Measurements from ENCODE around the gene FNDC8.
"Not testable (repeated sequence)": the region's sequence is repeated elsewhere in the genome, so short reads cannot be mapped to it uniquely, and the experiment has no call there.

Gene FNDC8

DNA sequence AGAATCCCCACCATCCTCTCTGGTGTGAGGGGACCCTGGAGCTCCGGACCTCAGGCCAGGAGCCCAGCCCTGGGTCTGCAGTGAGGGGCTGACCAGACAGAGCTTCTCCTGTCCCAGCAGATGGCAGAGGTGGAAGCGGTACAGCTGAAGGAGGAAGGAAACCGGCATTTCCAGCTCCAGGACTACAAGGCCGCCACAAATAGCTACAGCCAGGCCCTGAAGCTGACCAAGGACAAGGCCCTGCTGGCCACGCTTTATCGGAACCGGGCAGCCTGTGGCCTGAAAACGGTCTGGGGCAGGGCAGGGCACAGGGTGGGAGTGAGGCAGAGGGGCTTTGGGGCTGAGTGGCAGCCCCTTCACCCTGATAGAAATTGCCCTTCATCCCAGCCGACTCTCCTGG is 26.7 kb downstream of the FNDC8 start:
- Histone ChIP-seq H3K27ac (ENCODE audit: low read length) (no peak overlapping the region), H3K9ac (ENCODE audit: low read length) (no peak overlapping the region), H3K36me3 (ENCODE audit: control insufficient read depth, low read depth, low read length) (no peaks in the 10 kb centered on the region), H3K27me3 (ENCODE audit: control insufficient read depth, insufficient read depth, low read length) (no peaks in the 10 kb centered on the region), H3K4me3 (ENCODE audit: low read length) (no peak overlapping the region), H3K9me3 (ENCODE audit: control insufficient read depth, low read depth, low read length) (no peaks in the 10 kb centered on the region), H3K4me1 (ENCODE audit: control insufficient read depth, low read depth, low read length) (no peaks in the 10 kb centered on the region)

DNA sequence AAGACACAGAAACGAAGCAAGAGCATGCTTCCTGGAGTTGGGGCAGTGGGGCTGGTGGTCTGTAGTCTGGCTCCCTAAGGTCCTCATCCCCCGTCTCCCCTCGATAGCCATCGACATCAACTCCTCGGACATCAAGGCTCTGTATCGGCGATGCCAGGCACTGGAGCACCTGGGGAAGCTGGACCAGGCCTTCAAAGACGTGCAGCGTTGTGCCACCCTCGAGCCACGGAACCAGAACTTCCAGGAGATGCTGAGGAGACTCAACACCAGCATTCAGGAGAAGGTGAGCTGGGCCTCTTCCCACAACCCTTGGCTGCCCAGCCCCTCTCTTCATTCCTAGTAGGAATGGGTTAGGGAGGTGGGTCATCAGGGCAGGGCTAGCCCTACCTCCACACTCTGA is 28.5 kb downstream of the FNDC8 start:
- no peaks in the 10 kb centered on the region for H3K27me3 ChIP-seq (ENCODE audit: control insufficient read depth, insufficient read depth, low read length)
- no peaks in the 10 kb centered on the region for H3K9me3 ChIP-seq (ENCODE audit: control insufficient read depth, low read depth, low read length)

DNA sequence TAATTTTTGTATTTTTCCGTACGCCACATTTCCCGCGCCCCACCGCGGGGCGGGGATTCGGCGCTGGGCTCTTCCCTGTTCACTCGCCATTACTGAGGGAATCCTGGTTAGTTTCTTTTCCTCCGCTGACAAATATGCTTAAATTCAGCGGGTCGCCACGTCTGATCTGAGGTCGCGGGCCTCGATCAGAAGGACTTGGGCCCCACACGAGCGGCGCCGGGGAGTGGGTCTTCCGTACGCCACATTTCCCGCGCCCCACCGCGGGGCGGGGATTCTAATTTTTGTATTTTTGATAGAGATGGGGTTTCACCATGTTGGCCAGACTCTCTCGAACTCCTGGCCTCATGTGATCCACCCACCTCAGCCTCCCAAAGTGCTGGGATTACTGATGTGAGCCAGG is 29.7 kb downstream of the FNDC8 start:
- H3K4me3 ChIP-seq (ENCODE audit: low read length); H3K9ac ChIP-seq (ENCODE audit: low read length); H3K27ac ChIP-seq (ENCODE audit: low read length); H3K9me3 ChIP-seq (ENCODE audit: control insufficient read depth, low read depth, low read length); H3K36me3 ChIP-seq (ENCODE audit: control insufficient read depth, low read depth, low read length); H3K27me3 ChIP-seq (ENCODE audit: control insufficient read depth, insufficient read depth, low read length); H3K4me1 ChIP-seq (ENCODE audit: control insufficient read depth, low read depth, low read length): not testable (repeated sequence)

More for the DNA sequence above, 28.5 kb downstream of the FNDC8 start:
- Histone ChIP-seq H3K27ac (ENCODE audit: low read length) (no peak overlapping the region), H3K4me1 (ENCODE audit: control insufficient read depth, low read depth, low read length) (no peaks in the 10 kb centered on the region), H3K9ac (ENCODE audit: low read length) (no peak overlapping the region), H3K4me3 (ENCODE audit: low read length) (no peak overlapping the region), H3K36me3 (ENCODE audit: control insufficient read depth, low read depth, low read length) (no peaks in the 10 kb centered on the region)

DNA sequence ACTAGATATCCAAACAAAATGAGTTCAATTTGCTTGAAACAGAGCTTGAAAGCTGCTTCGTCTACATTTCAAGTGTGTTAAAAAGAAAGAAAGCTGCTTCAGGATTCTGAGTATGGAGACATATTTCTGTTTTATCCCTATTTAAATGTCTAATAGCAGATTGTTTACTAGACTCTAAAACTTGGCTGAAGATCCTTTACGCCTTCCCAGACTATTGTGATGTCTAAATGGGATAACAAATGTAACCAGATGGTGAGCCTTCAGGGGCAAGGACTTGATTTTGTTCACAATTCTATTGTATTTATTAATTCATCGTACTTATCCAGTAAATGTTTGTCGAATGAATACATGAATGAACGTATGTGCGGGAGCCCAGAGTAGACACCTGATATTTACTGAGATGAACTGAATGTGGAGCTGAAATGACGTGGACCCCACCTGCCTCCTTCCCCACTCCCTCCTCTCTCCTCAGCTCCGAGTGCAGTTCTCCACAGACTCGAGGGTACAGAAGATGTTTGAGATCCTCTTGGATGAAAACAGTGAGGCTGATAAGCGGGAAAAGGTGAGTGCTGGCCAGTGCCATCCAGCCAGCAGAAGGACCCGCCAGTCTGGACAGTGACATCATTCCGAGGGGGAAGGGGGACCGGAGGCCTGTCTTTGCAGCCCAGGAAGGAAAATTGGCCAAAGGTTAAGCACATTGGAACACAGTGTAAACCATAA is 31.2 kb downstream of the FNDC8 start:
- no peaks in the 10 kb centered on the region for H3K9me3 ChIP-seq (ENCODE audit: control insufficient read depth, low read depth, low read length)
- H3K4me3 ChIP-seq (ENCODE audit: low read length), result no peak overlapping the region
- H3K9ac ChIP-seq (ENCODE audit: low read length), result no peak overlapping the region
- H3K36me3 ChIP-seq (ENCODE audit: control insufficient read depth, low read depth, low read length), result no peaks in the 10 kb centered on the region
- H3K27me3 ChIP-seq (ENCODE audit: control insufficient read depth, insufficient read depth, low read length), result no peaks in the 10 kb centered on the region
- no peaks in the 10 kb centered on the region for H3K4me1 ChIP-seq (ENCODE audit: control insufficient read depth, low read depth, low read length)
- H3K27ac ChIP-seq (ENCODE audit: low read length), result no peak overlapping the region

DNA sequence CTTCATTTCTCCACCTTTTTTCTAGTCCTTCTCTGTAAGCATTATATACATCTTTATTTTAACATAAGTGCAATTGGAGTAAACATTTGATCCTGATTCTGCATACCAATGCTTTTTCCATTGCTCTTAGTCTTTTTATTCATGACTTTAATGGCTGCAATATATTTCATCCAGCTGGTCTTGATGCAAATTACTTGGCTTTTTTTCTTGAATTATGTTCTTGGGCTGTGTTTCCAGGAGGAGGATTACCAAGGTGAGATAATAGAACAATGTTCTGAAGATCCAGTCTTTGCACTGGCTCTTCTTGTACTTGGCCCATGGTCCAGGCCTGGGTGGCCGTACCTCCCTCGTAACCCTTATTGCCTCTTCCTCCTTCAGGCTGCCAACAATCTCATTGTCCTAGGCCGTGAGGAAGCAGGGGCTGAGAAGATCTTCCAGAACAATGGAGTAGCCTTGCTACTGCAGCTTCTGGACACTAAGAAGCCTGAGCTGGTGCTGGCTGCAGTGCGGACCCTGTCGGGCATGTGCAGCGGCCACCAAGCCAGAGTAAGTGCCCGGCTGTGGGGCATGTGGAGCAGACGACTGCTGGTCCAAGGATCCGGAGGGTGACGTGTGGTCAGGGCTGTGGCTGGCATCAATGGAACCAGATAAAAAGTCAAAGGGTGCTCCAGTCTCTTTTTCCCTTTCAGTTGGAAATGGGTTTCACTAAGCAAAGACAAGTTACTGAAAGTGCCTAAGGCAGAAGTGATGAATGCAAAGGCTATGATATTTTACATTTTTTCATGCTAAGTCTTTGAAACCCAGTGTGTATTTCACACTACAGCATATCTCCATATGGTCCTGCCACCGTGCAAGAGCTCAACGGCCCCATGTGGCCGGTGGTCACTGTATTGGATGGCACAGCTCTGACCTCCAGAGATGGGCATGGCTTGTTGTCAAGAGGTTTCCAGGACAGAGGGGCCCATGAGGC is 33.1 kb downstream of the FNDC8 start:
- Histone ChIP-seq H3K27me3 (ENCODE audit: control insufficient read depth, insufficient read depth, low read length) (no peaks in the 10 kb centered on the region), H3K4me3 (ENCODE audit: low read length) (no peak overlapping the region), H3K4me1 (ENCODE audit: control insufficient read depth, low read depth, low read length) (no peaks in the 10 kb centered on the region), H3K9ac (ENCODE audit: low read length) (no peak overlapping the region), H3K36me3 (ENCODE audit: control insufficient read depth, low read depth, low read length) (no peaks in the 10 kb centered on the region), H3K27ac (ENCODE audit: low read length) (no peak overlapping the region), H3K9me3 (ENCODE audit: control insufficient read depth, low read depth, low read length) (no peaks in the 10 kb centered on the region)

DNA sequence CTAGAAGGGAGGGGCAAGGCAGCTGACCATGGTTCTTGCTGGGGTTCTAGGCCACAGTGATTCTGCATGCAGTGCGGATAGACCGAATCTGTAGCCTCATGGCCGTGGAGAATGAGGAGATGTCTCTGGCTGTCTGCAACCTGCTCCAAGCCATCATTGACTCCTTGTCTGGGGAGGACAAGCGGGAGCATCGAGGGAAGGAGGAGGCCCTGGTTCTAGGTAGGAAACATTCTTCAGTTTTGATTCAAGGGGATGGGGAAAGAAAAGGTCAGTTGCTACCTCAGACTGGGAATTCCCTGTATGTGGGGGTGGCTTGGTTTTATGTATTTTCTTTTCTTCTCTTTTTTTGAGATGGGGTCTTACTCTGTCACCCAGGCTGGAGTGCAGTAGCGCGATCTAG is 33.8 kb downstream of the FNDC8 start:
- no peak overlapping the region for H3K27ac ChIP-seq (ENCODE audit: low read length)
- no peaks in the 10 kb centered on the region for H3K36me3 ChIP-seq (ENCODE audit: control insufficient read depth, low read depth, low read length)
- H3K4me1 ChIP-seq (ENCODE audit: control insufficient read depth, low read depth, low read length), result no peaks in the 10 kb centered on the region
- no peaks in the 10 kb centered on the region for H3K27me3 ChIP-seq (ENCODE audit: control insufficient read depth, insufficient read depth, low read length)
- no peak overlapping the region for H3K4me3 ChIP-seq (ENCODE audit: low read length)
- H3K9me3 ChIP-seq (ENCODE audit: control insufficient read depth, low read depth, low read length), result no peaks in the 10 kb centered on the region
- no peak overlapping the region for H3K9ac ChIP-seq (ENCODE audit: low read length)

DNA sequence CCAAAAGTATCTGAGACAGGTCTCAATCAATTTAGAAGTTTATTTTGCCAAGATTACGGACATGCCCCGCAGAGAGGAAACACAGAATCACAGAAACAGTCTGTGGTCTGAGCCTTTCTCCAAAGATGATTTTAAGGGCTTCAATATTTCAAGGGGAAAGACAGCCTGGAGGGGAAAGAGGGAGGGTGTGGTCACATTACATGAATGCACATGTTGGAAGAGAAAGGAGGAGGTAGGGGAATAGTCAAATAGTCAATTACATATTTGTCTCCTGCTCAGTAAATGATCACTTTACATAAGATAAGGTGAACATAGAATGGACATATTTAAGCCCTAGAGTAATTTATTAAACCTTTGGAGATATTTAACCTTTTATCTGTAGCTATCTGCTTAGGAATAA is 38.5 kb downstream of the FNDC8 start:
- Histone ChIP-seq H3K27ac (ENCODE audit: low read length) (no peak overlapping the region), H3K27me3 (ENCODE audit: control insufficient read depth, insufficient read depth, low read length) (no peaks in the 10 kb centered on the region), H3K36me3 (ENCODE audit: control insufficient read depth, low read depth, low read length) (no peaks in the 10 kb centered on the region), H3K4me1 (ENCODE audit: control insufficient read depth, low read depth, low read length) (peaks cover 6% of the 10 kb centered on the region), H3K4me3 (ENCODE audit: low read length) (no peak overlapping the region), H3K9ac (ENCODE audit: low read length) (no peak overlapping the region), H3K9me3 (ENCODE audit: control insufficient read depth, low read depth, low read length) (no peaks in the 10 kb centered on the region)

DNA sequence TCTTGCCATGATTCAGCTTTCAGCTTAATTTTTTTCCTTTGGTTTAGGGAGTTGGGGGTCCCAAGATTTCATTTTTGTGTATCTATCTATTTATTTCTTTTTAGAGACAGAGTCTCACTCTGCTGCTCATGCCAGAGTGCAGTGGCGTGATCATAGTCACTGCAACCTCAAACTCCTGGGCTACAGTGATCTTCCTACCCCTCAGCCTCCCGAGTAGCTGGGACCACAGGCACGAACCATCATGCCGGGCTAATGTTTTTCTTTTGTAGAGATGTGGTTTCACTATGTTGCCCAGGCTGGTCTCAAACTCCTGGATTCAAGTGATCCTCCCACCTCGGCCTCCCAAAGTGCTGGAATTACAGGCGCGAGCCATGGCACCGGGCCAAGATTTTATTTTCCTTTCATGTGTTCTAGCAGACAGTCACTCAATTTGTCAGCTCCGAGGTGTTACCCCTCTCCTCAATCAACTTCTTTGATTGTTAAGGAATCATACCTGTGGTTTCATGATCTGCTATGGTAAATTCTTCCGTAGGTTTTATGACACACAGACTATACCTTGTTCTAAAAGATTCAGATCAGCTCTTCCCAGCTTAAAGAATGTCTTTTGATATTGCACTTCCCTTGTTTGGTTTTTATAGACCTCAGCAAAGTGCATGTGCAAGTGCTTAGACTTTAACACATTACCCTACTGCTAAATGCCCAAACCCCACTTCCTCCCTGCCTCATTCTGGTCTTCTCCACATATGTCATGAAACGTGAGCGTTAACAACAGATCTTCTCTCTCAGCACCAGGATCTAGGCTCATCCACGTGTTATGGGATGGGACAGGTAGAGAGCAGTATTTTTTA is 39.2 kb downstream of the FNDC8 start:
- Histone ChIP-seq H3K4me1 (ENCODE audit: control insufficient read depth, low read depth, low read length) (peaks cover 6% of the 10 kb centered on the region), H3K9ac (ENCODE audit: low read length) (no peak overlapping the region), H3K27me3 (ENCODE audit: control insufficient read depth, insufficient read depth, low read length) (no peaks in the 10 kb centered on the region), H3K9me3 (ENCODE audit: control insufficient read depth, low read depth, low read length) (no peaks in the 10 kb centered on the region), H3K36me3 (ENCODE audit: control insufficient read depth, low read depth, low read length) (no peaks in the 10 kb centered on the region), H3K4me3 (ENCODE audit: low read length) (no peak overlapping the region), H3K27ac (ENCODE audit: low read length) (no peak overlapping the region)

DNA sequence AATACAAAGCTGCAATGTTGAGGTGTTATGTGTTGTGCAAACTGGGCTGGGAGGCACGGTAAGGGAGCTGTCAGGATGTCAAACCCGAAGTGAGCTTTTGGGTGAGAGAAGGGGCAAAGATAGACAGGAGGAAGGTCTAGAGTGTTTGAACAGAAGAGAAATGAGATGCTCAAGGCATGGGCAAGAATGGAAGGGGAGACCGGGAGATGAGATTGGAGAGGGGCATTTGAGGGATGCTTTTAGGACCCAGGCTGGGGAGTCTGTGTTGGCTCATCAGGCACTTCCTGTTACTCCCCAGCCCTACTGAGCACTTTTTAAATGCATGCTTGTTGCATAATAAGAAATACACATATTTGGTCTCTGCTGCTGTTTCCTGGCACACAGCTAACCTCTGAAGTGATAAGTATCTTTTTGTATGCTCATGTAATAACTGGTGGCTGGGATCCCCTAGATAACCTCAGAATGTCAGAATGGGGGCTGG is 39.9 kb downstream of the FNDC8 start:
- H3K27ac ChIP-seq (ENCODE audit: low read length), result no peak overlapping the region
- H3K9me3 ChIP-seq (ENCODE audit: control insufficient read depth, low read depth, low read length), result no peaks in the 10 kb centered on the region
- H3K4me1 ChIP-seq (ENCODE audit: control insufficient read depth, low read depth, low read length), result peaks cover 6% of the 10 kb centered on the region
- H3K4me3 ChIP-seq (ENCODE audit: low read length), result no peak overlapping the region
- no peaks in the 10 kb centered on the region for H3K36me3 ChIP-seq (ENCODE audit: control insufficient read depth, low read depth, low read length)
- H3K9ac ChIP-seq (ENCODE audit: low read length), result no peak overlapping the region
- no peaks in the 10 kb centered on the region for H3K27me3 ChIP-seq (ENCODE audit: control insufficient read depth, insufficient read depth, low read length)

DNA sequence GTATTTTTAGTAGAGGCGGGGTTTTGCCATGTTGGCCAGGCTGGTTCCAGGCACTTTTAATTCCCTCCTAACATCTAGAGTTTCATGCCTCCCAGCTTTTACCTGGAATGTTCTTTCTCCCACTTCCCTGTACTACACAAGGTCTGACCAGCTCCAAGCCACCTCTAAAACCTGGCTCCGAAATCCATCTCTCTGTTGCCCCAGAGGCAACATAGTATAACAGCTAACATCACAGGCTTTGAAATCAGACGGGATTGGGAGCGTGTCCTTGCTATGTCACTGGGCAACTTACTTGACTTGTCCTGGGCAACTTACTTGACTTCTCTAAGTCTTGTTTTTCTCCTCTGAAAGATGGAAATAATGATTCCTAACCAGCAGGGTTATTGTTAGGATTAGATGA is 41.3 kb downstream of the FNDC8 start:
- no peak overlapping the region for H3K27ac ChIP-seq (ENCODE audit: low read length)
- no peaks in the 10 kb centered on the region for H3K9me3 ChIP-seq (ENCODE audit: control insufficient read depth, low read depth, low read length)
- no peak overlapping the region for H3K9ac ChIP-seq (ENCODE audit: low read length)
- H3K36me3 ChIP-seq (ENCODE audit: control insufficient read depth, low read depth, low read length), result no peaks in the 10 kb centered on the region
- H3K27me3 ChIP-seq (ENCODE audit: control insufficient read depth, insufficient read depth, low read length), result no peaks in the 10 kb centered on the region
- peaks cover 6% of the 10 kb centered on the region for H3K4me1 ChIP-seq (ENCODE audit: control insufficient read depth, low read depth, low read length)
- no peak overlapping the region for H3K4me3 ChIP-seq (ENCODE audit: low read length)

DNA sequence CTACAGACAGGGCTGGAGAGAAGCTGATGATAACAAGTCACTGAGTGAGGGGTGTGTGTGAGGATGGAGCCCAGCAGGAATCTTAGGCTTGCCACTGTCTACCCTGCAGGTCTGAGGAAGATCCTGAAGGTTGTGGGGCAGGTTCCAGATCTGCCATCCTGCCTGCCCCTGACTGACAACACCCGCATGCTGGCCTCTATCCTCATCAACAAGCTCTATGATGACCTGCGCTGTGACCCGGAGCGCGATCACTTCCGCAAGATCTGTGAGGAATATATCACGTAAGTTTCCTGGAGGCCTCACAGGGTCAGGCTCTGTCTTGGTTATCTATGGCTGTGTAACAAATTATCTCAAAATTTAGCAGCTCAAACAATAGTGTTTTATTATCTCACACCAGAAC is 42.5 kb downstream of the FNDC8 start:
- Histone ChIP-seq H3K9me3 (ENCODE audit: control insufficient read depth, low read depth, low read length) (no peaks in the 10 kb centered on the region), H3K27ac (ENCODE audit: low read length) (no peak overlapping the region), H3K36me3 (ENCODE audit: control insufficient read depth, low read depth, low read length) (no peaks in the 10 kb centered on the region), H3K4me1 (ENCODE audit: control insufficient read depth, low read depth, low read length) (peaks cover 6% of the 10 kb centered on the region), H3K4me3 (ENCODE audit: low read length) (no peak overlapping the region), H3K27me3 (ENCODE audit: control insufficient read depth, insufficient read depth, low read length) (no peaks in the 10 kb centered on the region), H3K9ac (ENCODE audit: low read length) (no peak overlapping the region)
